ENCODE data around the gene LEFTY1.
"Not testable (repeated sequence)": the region's sequence is repeated elsewhere in the genome, so short reads cannot be mapped to it uniquely, and the experiment has no call there.

LEFTY1 gene

GRCh38 chr1:225888898-225889601 lies at the start of gene LEFTY1:
Gene LEFTY1, minus strand, starts transcription at chr1:225889146. Its CDS starts 80 bp downstream, at chr1:225889066.
- no peak for DNase-seq

- no peak for DNase-seq
Observed at GRCh38 chr1:225937048-225937968, 48.4 kb upstream of the LEFTY1 start.

- no peak for DNase-seq
Observed at GRCh38 chr1:225936523-225936922, 47.6 kb upstream of the LEFTY1 start.

- DNase-seq = not testable (repeated sequence)
Observed at GRCh38 chr1:225936086-225936485, 47.1 kb upstream of the LEFTY1 start.

- DNase-seq = no peak
Observed at GRCh38 chr1:225934711-225935110, 45.8 kb upstream of the LEFTY1 start.

- no peak for DNase-seq
Observed at GRCh38 chr1:225933072-225933471, 44.1 kb upstream of the LEFTY1 start.

- no peak for DNase-seq
Observed at GRCh38 chr1:225931270-225932136, 42.6 kb upstream of the LEFTY1 start.

GRCh38 chr1:225930566-225930965 lies 41.6 kb upstream of the LEFTY1 start:
- no peak for DNase-seq

- not testable (repeated sequence) for DNase-seq
Observed at GRCh38 chr1:225929462-225929861, 40.5 kb upstream of the LEFTY1 start.

- DNase-seq = no peak
Observed at GRCh38 chr1:225928186-225929175, 39.5 kb upstream of the LEFTY1 start.

- no peak for DNase-seq
Observed at GRCh38 chr1:225926551-225927113, 37.7 kb upstream of the LEFTY1 start.

GRCh38 chr1:225923692-225924555 lies 35.0 kb upstream of the LEFTY1 start, which contains the start of gene PYCR2:
Gene PYCR2, minus strand, starts transcription at chr1:225924250. Its CDS starts 140 bp downstream, at chr1:225924110.
- peak; percentile 94 for DNase-seq

- DNase-seq = no peak
Observed at GRCh38 chr1:225923381-225923691, 34.4 kb upstream of the LEFTY1 start.

- peak; percentile 82 for DNase-seq
Observed at GRCh38 chr1:225921734-225922709, 33.1 kb upstream of the LEFTY1 start.

GRCh38 chr1:225919906-225920305 lies 31.0 kb upstream of the LEFTY1 start:
- DNase-seq = peak; percentile 87

GRCh38 chr1:225918280-225918679 lies 29.3 kb upstream of the LEFTY1 start:
- no peak for DNase-seq

GRCh38 chr1:225917536-225917935 lies 28.6 kb upstream of the LEFTY1 start:
- no peak for DNase-seq

- DNase-seq = no peak
Observed at GRCh38 chr1:225917101-225917500, 28.2 kb upstream of the LEFTY1 start.

- DNase-seq = peak; percentile 52
Observed at GRCh38 chr1:225915538-225915991, 26.6 kb upstream of the LEFTY1 start.

All from NCI-H2029 (cell line).